ENCODE results near the gene CUBN.

CUBN gene

DNA sequence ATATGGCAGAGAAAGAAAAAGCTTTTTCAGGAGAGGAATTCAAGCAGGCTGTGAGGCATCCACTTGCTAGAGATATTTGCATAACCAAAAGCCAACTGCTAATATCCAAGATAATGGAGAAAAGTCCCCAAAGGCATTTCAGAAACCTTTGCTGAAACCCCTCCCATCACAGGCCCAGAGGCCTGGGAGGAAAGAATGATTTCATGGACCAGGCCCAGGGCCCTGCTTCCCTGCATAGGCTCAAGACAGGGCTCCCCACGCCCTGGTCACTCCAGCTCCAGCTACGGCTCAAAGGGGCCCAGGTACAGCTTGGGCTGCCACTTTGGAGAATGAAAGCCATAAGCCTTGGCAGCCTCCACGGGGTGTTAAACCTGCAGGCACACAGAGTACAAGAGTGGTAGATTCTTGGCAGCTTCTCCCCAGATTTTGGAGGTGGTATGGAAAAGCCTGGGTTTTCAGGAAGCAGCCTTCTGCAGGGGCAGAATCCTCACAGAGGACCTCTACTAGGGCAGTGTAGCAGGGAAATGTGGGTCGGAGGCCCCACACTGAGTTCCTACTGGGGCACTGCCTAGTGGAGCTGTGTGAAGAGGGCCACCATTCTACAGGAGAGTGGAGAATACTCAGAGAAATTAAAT, 306.8 kb downstream of the CUBN start:
- DNase-seq (ENCODE audit: low read depth, low spot score), result no peak

GRCh38 chr10:16822027-16822426, 307.6 kb downstream of the CUBN start:
- no peak for DNase-seq (ENCODE audit: low read depth, low spot score)

DNA sequence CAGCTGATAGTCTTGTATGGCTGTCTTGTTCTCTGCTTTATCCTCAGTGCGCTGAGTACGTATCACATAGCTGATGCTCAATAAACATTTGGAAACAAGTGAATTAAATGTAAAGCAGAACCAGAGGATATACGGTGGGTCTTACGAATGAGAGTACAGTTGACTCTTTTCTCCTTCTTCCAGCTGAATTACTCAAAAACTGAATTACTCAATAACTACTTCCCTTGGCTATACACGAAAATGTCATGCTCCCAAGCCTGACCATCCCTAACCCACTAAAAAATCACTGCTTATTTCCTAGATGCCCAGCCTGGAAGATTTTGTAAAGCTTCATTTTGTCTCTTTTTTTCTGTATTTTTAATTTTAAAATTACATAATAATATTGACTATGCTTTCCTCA, 309.2 kb downstream of the CUBN start:
- no peak for DNase-seq (ENCODE audit: low read depth, low spot score)

DNA sequence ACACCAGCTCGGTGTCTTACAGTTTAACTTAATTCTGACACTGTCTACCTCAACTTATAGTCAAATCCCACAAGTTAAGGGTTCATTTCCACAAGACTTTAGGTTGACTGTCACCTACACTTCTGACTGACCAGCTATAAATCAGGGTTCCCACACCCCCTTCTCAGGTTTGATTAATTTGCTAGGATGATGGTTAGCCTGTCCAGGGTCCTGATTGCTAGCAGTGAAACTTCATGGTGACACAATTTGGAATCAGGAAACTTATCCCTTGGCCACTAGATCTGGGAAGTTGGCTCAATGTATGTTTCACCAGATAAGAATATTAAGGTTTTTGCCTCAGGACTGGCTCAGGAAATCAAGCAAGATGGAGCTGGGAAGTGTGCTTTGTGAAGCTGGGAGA, 309.6 kb downstream of the CUBN start:
- no peak for DNase-seq (ENCODE audit: low read depth, low spot score)

GRCh38 chr10:16819436-16819835, 310.2 kb downstream of the CUBN start:
- no peak for DNase-seq (ENCODE audit: low read depth, low spot score)

DNA sequence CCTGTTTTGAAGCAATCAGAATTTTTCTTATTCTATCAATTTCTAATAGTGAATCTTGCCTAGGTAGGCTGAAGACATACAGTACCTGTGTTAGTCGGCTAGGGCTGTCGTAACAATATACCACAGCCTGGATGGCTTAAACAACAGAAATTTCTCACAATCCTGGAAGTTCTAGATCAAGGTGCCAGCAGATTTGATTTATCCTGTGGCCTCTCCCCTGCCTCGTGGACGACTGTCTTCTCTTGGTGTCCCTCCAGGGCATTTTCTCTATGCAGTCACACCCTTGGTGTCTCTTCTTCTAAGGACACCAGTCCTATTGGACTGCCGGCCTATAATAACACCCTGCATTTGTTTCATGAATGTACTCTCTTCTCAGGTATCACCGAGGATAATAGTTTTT, 310.6 kb downstream of the CUBN start:
- DNase-seq (ENCODE audit: low read depth, low spot score), result no peak

GRCh38 chr10:16817125-16818019, 312.2 kb downstream of the CUBN start, which contains the start of gene RSU1:
Gene RSU1 (minus strand): TSS chr10:16817424. CDS start chr10:16817081, 343 bp downstream.
- DNase-seq (ENCODE audit: low read depth, low spot score), result peak; percentile 100

DNA sequence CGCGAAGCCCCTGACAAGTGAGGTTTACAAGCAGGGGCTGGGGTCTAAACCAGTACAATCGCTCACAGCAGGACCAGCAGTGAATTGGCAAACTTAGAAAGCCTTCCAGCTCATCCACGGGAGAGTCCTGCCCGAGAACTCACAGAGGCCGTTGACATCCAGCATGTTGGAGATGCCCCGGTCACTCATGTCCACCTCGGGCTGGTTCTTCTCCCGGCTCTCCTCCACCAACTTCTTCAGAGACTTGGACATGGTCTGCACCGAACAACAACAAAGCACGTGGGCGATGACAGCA, 312.8 kb downstream of the CUBN start:
- no peak for DNase-seq (ENCODE audit: low read depth, low spot score)

DNA sequence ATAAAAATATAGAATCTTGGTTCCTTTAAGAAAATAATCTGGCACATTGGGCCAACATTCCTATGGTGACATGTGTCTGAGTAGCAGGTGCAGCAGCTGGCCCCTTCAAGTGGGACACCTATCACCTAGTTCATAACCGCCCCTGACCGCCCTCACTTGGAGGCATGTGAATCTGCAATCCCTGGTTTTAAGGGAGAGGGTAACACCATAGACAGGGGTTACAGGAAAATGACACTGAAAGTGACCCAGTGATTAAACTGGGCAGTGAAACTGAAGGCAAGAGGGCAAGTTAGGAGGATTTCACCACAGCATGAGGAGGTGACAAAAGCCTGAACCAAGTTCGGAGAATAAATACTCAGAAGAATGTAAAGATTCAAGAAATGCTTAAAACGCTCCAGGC, 313.4 kb downstream of the CUBN start:
- DNase-seq (ENCODE audit: low read depth, low spot score), result no peak

- no peak for DNase-seq (ENCODE audit: low read depth, low spot score)
These were observed 315.6 kb downstream of the CUBN start for GRCh38 chr10:16814012-16814411.

DNA sequence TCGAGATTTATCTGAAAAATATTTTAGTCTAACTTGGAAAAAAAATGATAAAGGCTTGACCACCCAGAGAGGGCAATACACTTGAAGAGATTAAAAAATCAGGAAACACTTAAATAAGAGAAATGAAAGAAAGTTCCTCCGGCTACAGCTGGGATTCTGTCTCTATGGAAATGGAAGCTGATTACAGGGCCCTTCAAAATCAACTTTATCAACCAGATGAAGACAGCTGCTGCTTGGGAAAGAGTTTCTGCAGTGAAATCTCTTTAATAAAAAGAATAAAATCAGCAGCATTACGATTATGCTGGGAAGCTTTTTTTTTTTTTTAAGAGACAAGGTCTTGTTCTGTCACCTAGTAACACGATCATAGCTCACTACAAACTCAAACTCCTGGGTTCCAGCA, 316.9 kb downstream of the CUBN start:
- no peak for DNase-seq (ENCODE audit: low read depth, low spot score)

DNA sequence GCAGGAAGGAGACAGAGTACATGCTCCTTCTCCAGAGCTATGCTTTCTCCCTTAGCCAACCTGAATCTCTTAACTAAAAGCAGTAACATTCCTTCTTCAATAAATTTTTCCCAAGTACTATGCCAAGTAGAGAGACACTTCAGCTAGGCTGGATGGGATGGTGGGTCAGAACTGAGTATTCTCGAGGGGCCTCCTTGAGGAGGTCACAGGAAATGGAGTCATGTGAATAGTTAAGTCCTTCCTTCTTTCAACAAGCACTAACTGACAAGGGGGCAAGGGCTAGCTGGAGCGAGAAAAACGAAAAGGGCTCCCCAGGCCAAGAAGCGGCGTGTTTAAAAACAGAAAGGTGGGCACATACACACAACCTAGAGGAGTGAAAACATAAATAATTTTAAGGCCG, 317.8 kb downstream of the CUBN start:
- DNase-seq (ENCODE audit: low read depth, low spot score), result no peak

GRCh38 chr10:16811292-16811691, 318.3 kb downstream of the CUBN start:
- DNase-seq (ENCODE audit: low read depth, low spot score), result no peak

DNA sequence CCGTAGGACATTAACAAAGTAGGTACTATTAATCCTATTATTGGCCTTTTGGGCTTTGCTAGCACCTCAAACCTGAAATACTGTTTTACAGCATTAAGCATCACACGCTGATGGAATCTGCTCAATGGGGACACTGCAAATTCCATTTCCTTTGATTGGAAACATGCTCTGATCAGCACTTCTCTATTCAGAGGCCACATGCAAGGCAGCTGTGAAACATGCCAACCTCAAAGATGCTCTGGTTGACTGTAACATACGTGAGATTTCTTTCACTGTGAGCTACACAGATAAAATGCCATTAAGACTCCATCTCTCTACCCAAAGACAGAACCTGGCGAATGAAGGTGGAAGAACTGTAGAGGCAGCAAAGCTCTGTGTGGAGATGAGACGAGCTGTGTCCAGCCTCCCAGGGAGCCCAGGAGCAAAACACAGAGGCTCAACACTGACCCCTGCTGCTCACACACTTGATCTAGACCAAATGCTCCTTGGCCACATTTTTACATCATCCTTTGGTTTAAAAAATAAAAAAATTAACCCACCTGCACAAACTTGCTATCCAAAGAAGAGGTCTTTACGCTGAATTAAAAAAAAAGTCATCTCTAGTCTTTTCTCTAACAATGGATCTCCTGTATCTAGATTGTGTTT, 320.4 kb downstream of the CUBN start:
- no peak for DNase-seq (ENCODE audit: low read depth, low spot score)

GRCh38 chr10:16804123-16804522, 325.5 kb downstream of the CUBN start:
- no peak for DNase-seq (ENCODE audit: low read depth, low spot score)

DNA sequence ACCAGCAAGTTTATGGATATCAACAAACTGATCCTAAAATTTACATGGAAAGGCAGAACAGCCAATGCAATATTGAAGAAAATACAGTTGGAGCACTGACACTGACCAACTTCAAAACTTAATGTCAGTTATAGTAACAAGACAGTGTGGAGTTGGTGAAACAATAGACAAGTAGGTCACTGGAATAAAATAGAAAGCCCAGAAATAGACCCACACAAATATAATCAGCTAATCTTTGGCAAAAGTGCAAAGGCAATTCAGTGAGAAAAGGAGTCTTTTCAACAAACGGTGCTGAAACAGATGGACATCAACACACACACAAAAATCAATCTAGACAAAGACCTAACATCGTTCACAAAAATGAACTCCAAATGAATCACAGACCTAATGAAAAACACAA, 326.1 kb downstream of the CUBN start:
- no peak for DNase-seq (ENCODE audit: low read depth, low spot score)

- no peak for DNase-seq (ENCODE audit: low read depth, low spot score)
These were observed 330.0 kb downstream of the CUBN start for GRCh38 chr10:16799621-16800020.

DNA sequence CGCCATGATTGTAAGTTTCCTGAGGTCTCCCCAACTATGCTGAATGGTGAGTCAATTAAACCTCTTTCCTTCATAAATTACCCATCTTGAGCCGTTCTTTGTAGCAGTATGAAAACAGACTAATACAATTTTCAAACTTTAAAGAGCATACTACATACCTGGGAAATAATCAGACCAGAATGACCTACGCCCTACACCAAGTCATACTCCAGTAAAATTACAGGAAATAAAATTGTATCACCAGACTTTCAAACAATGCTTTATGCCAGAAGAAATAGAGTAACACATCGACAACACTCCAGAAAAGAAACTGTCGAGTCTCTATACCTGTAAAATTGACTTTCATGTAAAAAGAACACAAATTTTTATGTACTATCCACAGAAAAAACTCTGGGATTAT, 331.0 kb downstream of the CUBN start:
- DNase-seq (ENCODE audit: low read depth, low spot score), result no peak

GRCh38 chr10:16795410-16796073, 334.1 kb downstream of the CUBN start:
- DNase-seq (ENCODE audit: low read depth, low spot score), result no peak

DNA sequence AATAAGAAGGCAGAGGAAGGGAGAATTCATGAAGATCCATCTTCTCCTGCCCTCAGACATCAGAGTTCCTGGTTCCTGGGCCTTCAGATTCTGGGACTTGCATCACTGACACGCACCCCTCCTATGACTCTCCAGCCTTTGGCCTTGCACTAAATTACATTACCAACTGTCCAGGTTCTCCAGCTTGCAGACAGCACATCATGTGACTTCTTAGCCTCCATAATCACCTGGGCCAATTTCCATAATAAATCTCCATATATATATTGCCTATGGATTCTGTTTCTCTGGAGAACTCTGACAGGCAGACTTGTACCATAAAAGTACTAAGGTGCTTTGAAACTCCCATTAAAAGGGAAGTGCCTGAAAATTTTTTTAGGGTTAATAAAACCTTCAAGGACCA, 335.6 kb downstream of the CUBN start:
- DNase-seq (ENCODE audit: low read depth, low spot score), result no peak

DNA sequence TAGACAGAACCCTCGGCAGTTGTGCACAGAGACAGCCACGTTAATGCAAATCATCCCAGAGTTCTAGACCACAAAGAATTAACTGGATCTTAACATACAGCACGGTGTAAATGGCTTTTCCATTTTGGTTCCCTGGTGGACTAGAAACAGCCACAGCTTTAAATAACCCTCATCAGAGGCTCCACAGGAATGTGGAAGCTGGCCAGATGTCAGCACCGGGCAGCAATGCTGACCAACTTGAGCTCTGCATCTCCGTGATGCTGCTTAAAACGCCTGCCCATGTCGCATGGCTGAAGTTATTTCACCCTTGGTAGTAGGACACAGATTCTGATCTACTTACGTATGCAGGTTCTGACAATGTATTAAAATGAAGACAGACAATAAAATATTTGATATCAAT, 336.9 kb downstream of the CUBN start:
- DNase-seq (ENCODE audit: low read depth, low spot score), result no peak

DNA sequence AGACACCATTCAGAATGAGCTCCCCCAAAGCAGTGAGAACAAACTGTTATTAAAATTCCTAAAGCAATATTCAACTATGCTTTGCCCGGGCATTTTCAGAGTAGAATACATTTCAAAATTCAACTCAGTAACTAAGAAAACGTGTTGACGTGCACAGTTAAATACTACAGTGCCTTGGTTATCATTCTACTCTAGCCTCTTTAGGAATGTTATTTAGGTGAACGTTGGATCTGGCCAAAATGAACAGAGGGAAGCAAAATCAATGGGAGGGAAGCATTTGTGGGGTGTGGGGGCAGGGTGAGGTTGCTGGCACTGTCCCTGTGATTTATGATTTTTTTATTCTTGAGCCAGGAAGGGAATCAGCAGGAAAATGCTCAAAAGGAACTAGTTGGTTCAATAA, 339.8 kb downstream of the CUBN start:
- DNase-seq (ENCODE audit: low read depth, low spot score), result no peak
